ENCODE results near the gene FBXO28. TPM values are rescaled to one million over a fixed set of nuclear protein-coding genes. Genes with fewer than 3 reads are reported as not detected.
"Not testable (repeated sequence)": the region's sequence is repeated elsewhere in the genome, so short reads cannot be mapped to it uniquely, and the experiment has no call there.

The FBXO28 gene
- total RNA-seq, 1 donor from 2014 or later: 13.7 TPM

DNA sequence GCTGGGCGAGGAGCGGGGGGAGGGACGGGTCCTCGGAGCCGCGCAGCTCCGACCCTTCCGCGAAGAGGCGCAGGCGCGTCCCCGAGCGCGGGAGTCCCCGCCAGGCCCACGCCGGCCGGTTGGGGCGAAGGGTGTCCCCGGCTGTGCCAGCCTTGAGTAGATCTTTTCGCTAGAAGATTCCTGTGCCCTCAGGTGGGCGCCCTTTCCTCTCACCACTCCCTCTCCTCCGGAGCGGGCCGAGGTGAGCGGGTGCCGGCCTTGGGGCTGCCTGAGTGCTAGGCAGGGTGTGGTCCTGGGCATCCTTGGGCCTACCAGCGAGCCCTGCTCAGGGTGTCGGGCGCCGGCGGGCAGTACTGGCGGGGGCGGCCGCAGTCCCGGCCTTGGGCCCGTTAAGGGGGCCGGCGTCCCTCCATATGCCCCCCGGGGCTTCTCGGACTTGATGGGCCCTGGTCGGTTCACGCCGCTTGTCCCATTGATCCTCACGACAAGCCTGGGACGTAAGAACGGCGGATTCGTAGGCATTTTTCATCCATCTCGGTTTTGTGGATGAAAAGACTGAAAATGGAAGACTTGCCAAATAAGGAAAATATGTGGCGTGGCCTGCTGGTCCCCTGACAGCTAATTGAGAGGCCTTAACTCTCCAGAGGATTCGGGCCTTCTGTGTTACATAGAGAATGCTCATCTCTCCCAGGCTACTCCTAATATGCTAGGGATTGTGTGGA lies 69.8 kb downstream of the FBXO28 start:
- peak; percentile 74 for ATAC-seq
- peak; percentile 68 for DNase-seq (ENCODE audit: low spot score)

DNA sequence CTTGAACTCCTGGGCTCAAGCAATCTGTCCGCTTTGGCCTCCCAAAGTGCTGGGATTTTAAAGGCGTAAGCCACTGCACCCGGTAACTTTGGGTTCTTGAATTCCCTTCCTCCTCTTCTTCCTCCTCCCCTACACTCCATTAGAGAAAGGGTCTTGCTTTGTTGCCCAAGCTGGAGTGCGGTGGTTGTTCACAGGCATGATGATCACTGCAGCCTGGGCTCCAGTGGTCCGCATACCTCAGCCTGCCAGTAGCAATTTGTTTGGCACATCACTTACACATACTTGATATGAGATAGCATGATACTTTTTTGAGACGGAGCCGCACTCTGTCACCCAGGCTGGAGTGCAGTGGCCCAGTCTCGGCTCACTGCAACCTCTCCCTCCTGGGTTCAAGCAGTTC lies 71.3 kb downstream of the FBXO28 start:
- ATAC-seq (no peak), DNase-seq (ENCODE audit: low spot score) (no peak)

DNA sequence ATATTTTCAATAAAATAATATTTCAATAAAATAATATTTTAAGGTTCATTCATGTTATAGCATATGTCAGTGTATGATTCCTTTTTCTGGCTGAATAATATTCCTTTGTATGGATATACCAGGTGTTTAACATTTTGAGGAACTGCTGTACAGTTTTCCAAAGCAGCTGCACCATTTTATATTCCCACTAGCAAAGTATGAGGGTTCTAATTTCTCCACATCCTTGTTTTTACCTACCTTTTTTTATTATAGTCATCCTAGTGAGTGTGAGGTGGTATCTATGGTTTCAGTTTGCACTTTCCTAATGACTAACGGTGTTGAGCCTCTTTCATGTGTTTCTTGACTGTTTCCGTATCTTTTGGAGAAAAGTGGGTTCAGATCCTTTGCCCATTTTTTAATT lies 74.4 kb downstream of the FBXO28 start:
- ATAC-seq (no peak), DNase-seq (ENCODE audit: low spot score) (no peak)

DNA sequence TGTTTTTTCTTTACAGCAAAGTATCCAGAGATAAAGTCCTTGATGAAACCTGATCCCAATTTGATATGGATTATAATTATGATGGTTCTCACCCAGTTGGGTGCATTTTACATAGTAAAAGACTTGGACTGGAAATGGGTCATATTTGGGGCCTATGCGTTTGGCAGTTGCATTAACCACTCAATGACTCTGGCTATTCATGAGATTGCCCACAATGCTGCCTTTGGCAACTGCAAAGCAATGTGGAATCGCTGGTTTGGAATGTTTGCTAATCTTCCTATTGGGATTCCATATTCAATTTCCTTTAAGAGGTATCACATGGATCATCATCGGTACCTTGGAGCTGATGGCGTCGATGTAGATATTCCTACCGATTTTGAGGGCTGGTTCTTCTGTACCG lies 75.7 kb downstream of the FBXO28 start:
- ATAC-seq: no peak

DNA sequence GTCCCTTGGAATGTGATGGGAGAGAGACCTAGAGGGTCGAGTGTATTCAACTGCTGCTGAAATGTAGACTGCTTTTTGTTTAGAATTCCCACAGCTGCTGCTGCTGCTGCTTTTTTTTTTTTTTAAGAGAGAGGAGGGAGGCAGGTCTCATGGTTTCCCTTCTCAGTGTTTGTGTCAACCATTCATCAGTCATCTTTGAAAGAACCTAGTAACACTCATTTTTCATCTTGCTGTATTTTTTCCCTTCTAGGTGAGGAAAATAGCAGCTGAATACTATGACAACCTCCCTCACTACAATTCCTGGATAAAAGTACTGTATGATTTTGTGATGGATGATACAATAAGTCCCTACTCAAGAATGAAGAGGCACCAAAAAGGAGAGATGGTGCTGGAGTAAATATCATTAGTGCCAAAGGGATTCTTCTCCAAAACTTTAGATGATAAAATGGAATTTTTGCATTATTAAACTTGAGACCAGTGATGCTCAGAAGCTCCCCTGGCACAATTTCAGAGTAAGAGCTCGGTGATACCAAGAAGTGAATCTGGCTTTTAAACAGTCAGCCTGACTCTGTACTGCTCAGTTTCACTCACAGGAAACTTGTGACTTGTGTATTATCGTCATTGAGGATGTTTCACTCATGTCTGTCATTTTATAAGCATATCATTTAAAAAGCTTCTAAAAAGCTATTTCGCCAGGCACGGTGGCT lies 78.3 kb downstream of the FBXO28 start:
- no peak for ATAC-seq
- DNase-seq (ENCODE audit: low spot score): no peak

More for the DNA sequence above, 75.7 kb downstream of the FBXO28 start:
- DNase-seq (ENCODE audit: low spot score): no peak

DNA sequence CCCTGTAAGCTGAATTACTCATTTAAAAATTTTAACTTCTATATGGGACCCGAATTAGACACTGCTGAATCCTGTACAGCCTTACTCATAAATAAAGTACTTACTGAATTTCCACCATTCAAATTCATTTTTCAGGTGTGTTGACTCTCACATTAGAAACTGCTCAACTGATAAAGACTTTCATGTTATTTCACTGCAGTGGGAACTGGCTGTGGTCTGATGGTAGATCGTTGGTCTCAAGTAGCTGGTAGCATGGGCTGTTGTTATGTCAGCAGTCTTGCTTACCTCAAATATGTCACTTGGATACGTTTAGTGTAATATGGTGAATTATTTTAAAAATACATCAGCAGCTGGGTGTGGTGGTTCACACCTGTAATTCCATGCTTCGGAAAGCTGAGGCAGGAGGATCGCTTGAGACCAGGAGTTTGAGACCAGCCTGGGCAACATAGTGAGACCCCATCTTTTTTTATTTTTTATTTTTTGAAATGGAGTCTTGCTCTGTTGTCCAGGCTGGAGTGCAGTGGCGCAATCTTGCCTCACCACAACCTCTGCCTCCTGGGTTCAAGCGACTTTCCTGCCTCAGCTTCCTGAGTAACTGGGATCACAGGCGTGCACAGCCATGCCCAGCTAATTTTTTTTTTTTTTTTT lies 79.5 kb downstream of the FBXO28 start:
- DNase-seq (ENCODE audit: low spot score) (no peak), ATAC-seq (no peak)

DNA sequence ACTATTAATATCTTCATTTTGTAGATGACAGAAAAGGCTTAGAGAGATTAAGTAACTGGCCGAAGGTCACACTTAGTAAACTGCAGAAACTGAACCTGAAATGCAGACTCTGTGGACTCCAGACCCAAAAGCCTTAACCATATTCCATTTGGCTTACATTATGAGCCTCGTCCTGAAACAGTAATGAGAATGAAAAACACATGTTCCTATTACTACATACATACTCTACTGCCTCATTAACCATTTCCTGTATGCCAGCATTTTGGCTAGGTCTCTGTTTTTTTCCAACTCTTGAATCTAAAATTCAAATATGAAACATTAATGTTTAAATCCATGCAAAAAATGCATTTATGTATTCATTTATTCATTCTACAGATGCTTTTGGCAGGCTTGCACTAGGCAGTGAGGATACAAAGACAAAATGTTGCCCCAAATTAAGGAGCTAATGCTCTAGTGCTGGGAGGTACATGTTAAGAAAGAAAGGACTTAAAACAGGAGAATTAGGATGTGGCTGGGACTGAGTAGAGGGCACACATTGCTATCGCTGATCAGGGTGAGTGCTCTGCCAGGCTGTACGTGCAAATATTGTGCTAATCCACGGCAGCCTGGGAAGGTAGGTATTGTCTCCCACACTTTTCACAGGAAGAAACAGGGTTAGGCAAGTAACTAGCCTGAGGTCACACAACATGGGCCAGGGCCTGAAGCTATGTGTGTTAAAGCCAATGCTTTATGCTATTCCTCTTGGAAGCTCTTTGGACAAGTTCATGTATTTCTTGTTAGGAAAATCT lies 83.1 kb downstream of the FBXO28 start:
- DNase-seq (ENCODE audit: low spot score): no peak
- peak; percentile 91 for ATAC-seq

DNA sequence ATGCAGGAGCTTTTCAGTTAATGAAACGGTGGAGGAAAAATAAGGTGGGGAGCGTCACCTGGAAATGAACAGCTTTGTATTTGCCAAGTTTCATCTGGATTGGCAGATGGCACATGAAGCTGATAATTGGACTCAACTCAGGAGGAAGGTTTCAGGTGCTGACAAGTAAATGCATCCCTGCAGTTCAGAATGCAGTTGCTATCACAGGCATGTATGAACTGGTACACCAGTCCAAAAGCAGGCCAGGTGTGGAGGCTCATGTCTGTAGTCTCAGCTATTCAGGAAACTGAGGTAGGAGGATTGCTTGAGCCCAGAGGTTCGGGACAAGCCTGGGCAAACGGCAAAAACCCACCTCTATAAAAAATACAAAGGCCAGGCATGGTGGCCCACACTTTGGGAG lies 84.7 kb downstream of the FBXO28 start:
- DNase-seq (ENCODE audit: low spot score) (no peak), ATAC-seq (no peak)

DNA sequence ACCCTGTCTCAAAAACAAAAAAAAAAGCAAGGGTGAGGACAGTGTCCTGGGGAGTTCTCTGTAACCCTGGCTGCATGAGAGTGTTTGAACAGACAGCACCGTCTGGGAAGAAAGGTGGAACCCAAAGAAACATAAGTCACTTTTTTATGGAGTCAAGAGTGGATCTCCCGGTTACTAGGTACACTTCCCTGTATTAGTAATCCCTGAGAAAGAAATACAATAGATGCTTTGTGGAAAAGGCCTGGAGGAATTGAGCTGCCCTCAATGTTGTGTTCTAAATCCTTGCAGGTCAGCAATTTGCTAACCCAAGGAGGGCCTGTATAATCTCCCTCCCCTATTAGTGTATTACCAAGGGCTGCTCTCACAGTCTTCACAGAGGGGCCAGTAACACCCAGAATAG lies 85.8 kb downstream of the FBXO28 start:
- ATAC-seq (no peak), DNase-seq (ENCODE audit: low spot score) (no peak)

DNA sequence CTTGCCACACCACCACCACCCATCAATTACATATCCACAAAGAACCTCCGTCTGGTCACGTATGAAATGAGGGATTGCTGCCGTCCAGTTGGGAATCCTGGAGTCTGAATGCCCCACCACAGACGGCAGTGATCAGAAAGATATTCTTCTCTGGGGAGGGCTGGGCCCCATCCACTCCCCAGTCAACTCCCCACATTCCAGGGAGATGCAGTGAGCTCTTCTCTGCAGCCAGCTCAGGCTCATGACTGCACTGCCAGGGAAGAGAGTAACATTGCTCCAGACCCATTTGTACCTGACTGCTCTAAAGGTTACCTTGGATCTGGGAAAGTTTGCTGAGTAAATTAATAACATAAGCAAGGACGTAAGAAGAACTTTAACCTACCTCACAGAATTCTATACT lies 87.5 kb downstream of the FBXO28 start:
- ATAC-seq (no peak), DNase-seq (ENCODE audit: low spot score) (no peak)

DNA sequence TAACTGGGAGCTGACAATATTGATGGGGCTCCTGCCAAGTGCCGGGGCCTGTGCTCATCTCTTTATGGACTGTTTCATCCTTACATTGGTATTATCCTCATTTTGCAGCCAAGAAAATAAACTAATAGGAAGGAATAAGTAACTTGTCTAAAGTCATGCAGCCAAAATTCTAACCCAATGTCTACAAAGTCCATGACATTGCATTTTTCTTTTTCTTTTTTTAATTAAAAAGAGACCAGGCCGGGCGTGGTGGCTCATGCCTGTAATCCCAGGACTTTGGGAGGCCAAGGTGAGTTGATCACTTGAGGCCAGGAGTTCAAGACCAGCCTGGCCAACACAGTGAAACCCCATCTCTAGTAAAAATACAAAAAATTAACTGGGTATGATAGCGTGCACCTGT lies 87.9 kb downstream of the FBXO28 start:
- ATAC-seq (no peak), DNase-seq (ENCODE audit: low spot score) (no peak)

DNA sequence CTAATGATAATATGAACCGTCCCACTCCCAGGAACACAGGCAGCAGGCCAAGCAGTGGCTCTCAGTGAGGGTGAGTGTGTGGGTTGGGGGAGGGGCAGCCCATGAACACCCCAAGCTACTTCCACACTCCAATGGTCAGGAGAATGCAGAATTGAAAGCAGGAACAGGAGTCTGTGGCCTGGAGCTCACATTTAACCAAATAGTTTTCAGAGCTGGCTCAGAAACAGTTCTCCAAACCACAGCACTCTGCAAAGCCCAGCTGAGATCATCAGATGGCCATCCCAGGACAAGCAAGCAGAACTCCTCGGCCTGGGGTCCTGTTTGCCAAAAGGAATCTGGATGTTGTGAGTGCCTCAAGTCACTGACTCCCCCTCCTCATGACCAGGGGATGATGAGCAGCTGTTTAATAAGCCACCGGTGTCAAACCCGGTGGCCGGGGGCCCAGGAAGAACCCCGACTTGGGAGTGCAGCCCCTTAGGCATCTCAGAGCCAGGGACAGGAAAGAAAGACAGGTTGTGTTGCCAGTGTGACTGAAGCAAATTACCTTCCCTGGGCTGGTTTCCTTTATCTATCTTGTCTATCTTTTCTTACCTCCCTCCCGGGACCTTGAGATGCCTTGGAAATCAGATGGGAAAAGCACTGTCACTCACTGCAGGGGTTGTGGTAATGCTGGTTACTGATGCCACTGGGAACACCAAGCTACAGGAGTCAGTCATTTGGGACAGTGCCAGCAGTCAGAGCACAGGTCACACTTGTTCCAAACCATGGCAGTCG lies 89.5 kb downstream of the FBXO28 start:
- DNase-seq (ENCODE audit: low spot score): peak; percentile 68
- peak; percentile 62 for ATAC-seq

DNA sequence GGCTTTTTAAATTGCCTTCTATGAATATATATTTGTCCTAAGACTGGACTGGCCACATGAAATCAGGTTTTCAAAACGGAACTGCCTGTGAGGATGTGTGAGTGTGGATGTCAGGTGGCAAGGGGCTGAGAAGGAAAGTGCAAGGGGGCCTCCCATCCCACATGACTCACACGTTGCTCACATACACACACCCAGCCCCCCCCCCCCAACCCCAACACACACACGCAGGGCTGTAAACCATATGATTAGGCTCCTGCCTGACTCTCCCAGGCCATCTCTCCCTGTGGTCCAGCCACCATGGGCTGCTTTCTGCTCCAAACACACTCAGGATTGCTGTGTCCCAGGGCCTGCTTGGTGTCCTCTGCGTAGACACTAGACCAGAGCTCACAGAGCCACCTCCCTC lies 91.5 kb downstream of the FBXO28 start:
- ATAC-seq (peak; percentile 39), DNase-seq (ENCODE audit: low spot score) (no peak)

DNA sequence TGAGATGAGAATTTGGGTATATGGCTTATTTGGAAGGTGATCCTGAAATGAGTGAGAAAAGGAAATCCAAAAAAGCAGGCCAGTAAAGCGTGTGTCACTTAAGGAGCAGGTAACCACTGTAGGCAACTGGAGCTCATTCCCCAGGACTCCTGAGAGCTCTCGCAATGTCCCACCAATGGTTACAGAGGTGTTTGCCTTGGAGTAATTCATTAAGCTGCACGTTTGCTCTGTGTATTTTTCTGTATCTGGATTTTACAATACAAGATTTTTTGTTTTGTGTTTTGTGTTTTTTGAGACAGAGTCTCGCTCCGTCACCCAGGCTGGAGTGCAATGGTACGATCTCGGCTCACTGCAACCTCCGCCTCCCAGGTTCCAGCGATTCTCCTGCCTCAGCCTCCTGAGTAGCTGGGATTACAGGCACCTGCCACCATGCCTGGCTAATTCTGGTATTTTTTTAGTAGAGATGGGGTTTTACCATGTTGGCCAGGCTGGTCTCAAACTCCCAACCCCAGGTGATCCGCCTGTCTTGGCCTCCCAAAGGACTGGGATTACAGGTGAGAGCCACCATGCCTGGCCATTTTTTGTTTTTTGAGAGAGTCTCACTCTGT lies 92.1 kb downstream of the FBXO28 start:
- peak; percentile 73 for ATAC-seq
- DNase-seq (ENCODE audit: low spot score): not testable (repeated sequence)

DNA sequence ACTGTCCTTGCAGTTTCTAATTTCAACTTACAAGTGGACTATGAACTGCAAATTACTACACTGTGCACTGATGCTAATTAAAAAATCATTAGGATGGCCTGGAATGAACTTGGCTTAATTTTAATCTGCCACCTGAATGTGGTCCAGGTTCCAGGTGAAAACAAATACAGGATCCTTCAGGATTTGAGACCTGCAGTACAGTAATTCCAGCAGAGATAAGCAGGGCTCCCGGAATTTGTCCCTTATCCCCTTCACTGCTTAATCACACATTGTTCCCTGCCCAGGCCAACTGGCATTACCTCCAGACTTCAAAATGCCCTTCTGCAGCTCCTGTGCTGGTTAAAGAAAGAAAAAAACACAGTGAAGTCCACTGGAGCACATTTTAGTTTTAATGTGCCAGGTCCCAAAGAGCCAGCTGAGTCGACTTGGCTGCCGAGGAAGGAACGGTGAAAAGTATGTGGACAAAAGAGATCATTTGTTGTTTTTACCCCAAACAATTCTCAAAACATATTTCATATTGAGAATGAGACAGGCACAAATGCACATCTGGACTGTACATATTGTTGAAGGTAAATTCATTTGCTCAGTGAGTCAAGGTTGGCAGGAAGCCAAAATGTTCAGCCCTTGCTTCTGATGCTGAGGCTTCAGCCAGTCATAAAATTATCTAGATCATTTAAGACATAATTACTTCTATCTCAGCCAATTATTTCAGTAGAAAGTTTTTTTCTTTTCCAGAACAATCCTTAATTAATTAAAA lies 97.5 kb downstream of the FBXO28 start:
- DNase-seq (ENCODE audit: low spot score) (no peak), ATAC-seq (peak; percentile 71)
